ENCODE results near the gene SLCO1B1.
"Not testable (repeated sequence)": the region's sequence is repeated elsewhere in the genome, so short reads cannot be mapped to it uniquely, and the experiment has no call there.

The SLCO1B1 gene, protein sequence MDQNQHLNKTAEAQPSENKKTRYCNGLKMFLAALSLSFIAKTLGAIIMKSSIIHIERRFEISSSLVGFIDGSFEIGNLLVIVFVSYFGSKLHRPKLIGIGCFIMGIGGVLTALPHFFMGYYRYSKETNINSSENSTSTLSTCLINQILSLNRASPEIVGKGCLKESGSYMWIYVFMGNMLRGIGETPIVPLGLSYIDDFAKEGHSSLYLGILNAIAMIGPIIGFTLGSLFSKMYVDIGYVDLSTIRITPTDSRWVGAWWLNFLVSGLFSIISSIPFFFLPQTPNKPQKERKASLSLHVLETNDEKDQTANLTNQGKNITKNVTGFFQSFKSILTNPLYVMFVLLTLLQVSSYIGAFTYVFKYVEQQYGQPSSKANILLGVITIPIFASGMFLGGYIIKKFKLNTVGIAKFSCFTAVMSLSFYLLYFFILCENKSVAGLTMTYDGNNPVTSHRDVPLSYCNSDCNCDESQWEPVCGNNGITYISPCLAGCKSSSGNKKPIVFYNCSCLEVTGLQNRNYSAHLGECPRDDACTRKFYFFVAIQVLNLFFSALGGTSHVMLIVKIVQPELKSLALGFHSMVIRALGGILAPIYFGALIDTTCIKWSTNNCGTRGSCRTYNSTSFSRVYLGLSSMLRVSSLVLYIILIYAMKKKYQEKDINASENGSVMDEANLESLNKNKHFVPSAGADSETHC

DNA sequence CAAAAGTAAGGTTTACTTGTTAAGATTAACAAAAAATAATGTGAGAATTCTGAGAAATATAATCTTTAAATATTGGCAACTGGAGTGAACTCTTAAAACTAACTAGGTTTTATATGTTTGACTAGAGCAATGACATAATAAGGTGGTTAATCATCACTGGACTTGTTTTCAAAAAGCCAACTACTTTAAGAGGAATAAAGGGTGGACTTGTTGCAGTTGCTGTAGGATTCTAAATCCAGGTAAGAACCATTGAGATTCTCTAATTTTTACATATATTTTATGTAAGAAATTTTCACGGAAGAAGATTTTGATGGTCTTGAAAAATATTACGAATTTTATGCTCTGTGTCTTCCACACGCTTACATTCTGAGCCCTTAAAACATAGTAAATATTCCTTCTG, at the start of gene SLCO1B1:
Gene SLCO1B1 (plus strand): TSS at position 197 of the 400 bp plus-strand sequence. CDS start 10,381 bp downstream, outside the sequence.
- no peak for DNase-seq

DNA sequence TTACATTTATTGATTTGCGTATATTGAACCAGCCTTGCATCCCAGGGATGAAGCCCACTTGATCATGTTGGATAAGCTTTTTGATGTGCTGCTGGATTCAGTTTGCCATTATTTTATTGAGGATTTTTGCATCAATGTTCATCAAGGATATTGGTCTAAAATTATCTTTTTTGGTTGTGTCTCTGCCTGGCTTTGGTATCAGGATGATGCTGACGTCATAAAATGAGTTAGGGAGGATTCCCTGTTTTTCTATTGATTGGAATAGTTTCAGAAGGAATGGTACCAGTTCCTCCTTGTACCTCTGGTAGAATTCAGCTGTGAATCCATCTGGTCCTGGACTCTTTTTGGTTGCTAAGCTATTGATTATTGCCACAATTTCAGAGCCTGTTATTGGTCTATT, 46.2 kb upstream of the SLCO1B1 start:
- DNase-seq: not testable (repeated sequence)

- no peak for DNase-seq
Observed at GRCh38 chr12:21111732-21112131, 19.3 kb upstream of the SLCO1B1 start.

GRCh38 chr12:21113266-21113665, 17.7 kb upstream of the SLCO1B1 start:
- no peak for DNase-seq

DNA sequence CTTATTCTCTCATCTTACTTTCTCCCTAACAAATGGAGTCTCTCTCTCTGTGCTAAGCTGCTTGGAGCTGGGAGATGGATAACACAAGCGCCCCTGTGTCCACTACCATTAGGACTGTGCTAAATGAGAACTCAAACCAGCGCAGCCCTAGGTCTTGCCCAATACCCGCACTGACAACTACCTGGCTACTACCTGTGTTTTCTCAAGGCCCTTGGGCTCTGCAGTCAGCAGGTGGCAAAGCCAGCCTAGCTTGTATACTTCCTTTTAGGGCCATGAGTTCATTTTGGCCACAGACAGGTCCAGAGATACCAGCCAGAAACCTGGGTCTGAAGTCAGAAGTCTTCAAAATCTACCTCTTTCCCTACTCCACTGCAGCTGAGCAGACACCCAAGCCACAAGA, 13.0 kb upstream of the SLCO1B1 start:
- no peak for DNase-seq

GRCh38 chr12:21118760-21119159, 12.2 kb upstream of the SLCO1B1 start:
- no peak for DNase-seq

DNA sequence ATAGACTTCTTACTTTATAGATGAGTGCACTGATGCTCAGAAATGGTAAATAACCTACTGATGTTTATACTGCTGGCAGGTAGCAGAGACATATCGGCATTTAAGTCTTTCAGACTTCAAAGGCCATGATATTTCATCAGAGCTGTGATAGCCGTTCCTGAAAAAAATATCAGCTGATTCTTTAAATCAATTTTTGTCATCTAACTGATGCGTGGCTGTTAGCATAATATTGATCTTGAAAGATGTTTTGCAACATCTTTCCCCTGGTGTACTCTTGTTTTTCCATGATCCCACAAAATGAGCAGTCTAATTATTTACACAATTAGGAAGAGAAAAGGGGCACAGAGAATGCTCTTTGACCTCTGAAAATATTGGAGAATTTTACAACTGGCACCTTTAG, 1.6 kb upstream of the SLCO1B1 start:
- DNase-seq: no peak

DNA sequence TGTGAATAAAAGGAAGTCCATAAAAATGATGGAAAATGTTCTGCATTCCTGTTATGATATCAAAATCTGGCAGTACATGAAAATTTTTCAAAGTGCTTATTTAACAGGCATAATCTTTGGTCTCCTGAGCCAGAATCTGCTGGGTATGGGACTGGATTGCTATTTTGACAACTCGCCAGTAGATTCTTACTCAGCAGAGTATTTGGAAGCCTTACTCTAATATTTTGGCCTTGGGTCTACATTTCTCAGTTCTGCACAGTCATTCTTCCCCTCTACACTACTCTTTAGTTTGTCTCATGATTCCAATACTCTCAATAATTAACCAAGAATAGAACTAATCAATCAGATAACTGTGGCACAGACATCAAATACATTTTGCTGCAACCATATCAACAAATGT, 1.1 kb upstream of the SLCO1B1 start:
- DNase-seq: no peak

- not testable (repeated sequence) for DNase-seq
Observed at GRCh38 chr12:21137318-21137999, 6.5 kb downstream of the SLCO1B1 start.

- DNase-seq: no peak
Observed at GRCh38 chr12:21138016-21138415, 7.0 kb downstream of the SLCO1B1 start.

GRCh38 chr12:21144309-21144708, 13.3 kb downstream of the SLCO1B1 start:
- DNase-seq: no peak

DNA sequence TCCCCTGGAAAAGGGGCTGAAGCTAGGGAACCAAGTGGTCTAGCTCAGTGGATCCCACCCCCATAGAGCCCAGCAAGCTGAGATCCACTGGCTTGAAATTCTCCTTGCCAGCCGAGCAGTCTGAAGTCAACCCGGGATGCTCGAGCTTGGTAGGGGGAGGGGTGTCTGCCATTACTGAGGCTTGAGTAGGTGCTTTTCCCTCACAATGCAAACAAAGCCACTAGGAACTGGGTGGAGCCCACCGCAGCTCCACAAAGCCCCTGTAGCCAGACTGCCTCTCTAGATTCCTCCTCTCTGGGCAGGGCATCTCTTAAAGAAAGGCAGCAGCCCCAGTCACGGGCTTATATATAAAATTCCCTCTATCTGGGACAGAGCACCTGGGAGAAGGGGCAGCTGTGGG, 18.9 kb downstream of the SLCO1B1 start:
- DNase-seq: not testable (repeated sequence)

GRCh38 chr12:21151184-21151583, 20.2 kb downstream of the SLCO1B1 start:
- DNase-seq: no peak

DNA sequence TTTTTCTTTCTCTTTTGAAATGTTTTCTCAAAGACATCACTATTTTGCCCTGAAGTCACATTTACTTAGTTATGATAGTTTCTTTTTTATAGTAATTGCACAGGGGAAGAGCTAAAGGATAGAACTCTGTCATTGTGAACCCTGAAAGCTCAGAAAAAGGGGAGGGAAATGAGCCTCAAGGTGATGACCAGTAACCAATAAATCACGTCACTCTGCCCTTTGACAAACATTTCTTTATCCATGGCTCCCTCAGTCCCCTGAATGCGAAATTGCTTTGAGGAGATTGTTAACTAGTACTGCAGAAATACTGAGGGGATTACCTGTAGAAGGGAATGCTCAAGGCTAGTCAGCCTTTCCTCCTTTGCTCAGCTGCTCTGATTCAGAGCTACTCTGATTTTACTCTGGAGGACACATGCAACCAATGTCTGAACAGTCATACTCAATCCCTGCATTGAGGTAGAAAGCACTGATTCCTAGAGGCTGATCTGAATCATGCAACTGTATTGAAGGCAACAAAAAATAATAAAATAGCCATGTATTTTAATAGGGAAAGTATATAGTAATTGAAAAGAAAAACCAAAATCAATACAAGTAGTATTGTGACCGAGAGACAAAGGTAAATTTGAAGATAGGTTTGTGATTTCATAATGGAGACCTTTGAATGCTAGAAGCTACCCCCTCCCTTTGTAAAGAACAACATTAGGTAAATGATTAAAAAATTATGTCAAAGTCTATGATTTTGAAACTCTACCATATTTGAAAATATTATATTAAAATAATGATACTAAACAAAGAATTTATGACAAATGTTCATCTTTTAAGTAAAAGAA, 24.7 kb downstream of the SLCO1B1 start:
- DNase-seq: no peak

GRCh38 chr12:21165048-21165447, 34.1 kb downstream of the SLCO1B1 start:
- no peak for DNase-seq

- DNase-seq: peak; percentile 46
Observed at GRCh38 chr12:21169878-21170472, 39.0 kb downstream of the SLCO1B1 start.

DNA sequence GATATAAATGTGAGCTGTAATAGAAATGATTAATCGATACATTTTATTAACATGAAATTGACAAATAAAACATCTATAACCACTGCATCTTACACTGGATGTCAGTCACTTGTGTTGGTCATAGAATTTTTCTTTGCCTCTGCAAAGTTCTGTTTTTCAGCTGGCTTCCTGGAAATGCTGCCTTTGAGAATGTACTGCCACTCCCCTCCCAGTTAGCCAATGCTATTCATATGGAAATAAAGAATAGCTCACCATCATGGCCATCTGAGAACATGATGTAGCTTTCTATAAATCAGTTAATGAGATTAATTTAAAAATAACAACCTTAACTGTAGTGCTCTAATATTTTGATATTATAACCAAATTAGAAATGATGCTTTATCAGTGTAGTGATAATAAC, 41.1 kb downstream of the SLCO1B1 start:
- DNase-seq: no peak

GRCh38 chr12:21183721-21184275, 52.8 kb downstream of the SLCO1B1 start:
- no peak for DNase-seq

DNA sequence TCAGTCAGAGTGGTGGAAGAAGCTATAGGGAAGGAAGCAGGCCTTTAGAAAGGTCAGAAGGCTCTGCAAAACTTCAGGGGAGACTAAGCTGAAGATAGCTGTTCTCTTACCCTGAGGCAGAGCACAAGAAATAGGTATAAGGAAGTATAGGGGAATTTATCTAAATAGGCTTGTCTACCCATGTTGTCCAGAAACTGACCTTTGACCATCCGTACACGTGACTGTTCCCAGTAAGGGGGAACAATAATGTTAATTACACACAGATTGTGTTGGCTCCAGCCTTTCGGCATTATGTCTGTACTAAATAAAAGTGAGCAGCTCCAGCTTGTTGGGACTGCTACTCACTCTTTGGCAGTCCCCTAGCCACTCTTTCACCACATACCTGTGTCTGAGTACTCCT, 59.0 kb downstream of the SLCO1B1 start:
- DNase-seq: no peak

- DNase-seq: not testable (repeated sequence)
Observed at GRCh38 chr12:21214433-21214832, 83.4 kb downstream of the SLCO1B1 start.

- no peak for DNase-seq
Observed at GRCh38 chr12:21219206-21219605, 88.2 kb downstream of the SLCO1B1 start.

- no peak for DNase-seq
Observed at GRCh38 chr12:21220266-21220665, 89.3 kb downstream of the SLCO1B1 start.
